ENCODE results near the gene SPTSSB.

The SPTSSB gene

DNA sequence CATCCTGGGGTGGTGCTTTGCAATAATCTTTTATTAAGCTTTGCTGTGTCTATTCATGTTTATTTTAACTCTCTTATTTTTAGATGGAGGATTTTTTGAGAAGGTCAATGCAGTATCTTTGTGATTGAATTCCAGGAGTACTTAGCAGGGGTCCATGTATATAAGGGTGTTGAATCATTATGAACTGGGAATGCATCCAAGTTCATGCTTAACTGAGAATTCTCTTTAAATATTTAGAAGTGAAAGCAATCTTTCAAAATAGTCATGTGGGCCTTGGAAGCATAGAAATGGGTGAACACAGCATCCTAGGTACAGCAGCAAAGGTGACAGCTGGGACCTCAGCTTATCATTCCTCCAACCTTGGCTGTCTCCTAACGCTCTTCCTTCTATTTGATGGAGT lies 27.3 kb downstream of the SPTSSB start:
- TF ChIP-seq, protein P1, sequence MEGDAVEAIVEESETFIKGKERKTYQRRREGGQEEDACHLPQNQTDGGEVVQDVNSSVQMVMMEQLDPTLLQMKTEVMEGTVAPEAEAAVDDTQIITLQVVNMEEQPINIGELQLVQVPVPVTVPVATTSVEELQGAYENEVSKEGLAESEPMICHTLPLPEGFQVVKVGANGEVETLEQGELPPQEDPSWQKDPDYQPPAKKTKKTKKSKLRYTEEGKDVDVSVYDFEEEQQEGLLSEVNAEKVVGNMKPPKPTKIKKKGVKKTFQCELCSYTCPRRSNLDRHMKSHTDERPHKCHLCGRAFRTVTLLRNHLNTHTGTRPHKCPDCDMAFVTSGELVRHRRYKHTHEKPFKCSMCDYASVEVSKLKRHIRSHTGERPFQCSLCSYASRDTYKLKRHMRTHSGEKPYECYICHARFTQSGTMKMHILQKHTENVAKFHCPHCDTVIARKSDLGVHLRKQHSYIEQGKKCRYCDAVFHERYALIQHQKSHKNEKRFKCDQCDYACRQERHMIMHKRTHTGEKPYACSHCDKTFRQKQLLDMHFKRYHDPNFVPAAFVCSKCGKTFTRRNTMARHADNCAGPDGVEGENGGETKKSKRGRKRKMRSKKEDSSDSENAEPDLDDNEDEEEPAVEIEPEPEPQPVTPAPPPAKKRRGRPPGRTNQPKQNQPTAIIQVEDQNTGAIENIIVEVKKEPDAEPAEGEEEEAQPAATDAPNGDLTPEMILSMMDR (IDR thresholded peaks at IDR 0.05): no peak
- Mint-ChIP-seq H3K36me3 (ENCODE audit: low read depth) (no peaks in the 10 kb centered on the region), H3K4me1 (peaks cover 10% of the 10 kb centered on the region), H3K27me3 (ENCODE audit: low read depth, poor library complexity) (peaks cover 50% of the 10 kb centered on the region), H3K9me3 (no peaks in the 10 kb centered on the region), H3K4me3 (no peak overlapping the region), H3K27ac (no peak overlapping the region)
- DNase-seq: no peak

DNA sequence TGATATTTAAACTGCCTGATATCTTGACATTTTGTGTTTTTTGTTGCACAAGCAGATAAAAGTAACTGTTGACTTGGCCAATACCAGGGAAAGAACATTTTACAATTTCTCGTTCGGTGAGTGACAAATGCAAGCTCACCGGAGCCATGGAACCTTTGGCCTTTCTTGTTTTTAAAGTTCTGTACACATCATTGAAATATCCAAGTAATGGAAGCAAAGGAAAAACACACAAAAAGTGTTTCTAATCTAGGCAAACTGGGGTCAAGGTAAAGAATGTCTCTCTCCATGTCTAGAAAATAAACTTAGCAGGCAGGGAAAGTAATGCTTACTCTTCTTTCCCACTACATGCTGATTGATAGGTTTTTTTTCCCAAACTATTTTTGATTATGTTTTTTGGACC lies 27.8 kb downstream of the SPTSSB start:
- Mint-ChIP-seq H3K4me3 (no peak overlapping the region), H3K27ac (no peak overlapping the region), H3K27me3 (ENCODE audit: low read depth, poor library complexity) (peaks cover 49% of the 10 kb centered on the region), H3K36me3 (ENCODE audit: low read depth) (no peaks in the 10 kb centered on the region), H3K4me1 (peaks cover 10% of the 10 kb centered on the region), H3K9me3 (no peaks in the 10 kb centered on the region)
- DNase-seq: no peak
- TF ChIP-seq, protein P1 (IDR thresholded peaks at IDR 0.05): no peak

DNA sequence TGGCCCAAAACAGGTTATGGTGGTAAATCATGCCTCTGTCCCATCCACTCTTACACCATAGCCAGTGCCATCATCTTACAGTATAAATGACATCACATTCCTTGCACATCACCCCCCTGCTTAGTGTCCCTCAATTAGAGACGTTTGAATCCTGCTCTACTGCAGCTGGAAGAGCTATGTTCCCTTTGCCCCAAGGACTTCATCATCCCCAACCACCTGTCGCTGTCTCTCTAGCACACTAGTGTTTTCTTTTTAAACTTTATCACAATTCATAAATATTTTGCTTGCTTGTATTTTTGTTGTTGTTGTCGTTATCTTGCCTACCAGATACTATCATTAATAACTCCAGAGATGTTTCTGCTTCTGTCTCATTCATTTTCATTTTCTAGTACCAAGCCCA lies 28.7 kb downstream of the SPTSSB start:
- H3K4me1 Mint-ChIP-seq: peaks cover 5% of the 10 kb centered on the region
- H3K27ac Mint-ChIP-seq: no peak overlapping the region
- DNase-seq: no peak
- no peak overlapping the region for H3K4me3 Mint-ChIP-seq
- H3K27me3 Mint-ChIP-seq (ENCODE audit: low read depth, poor library complexity): peaks cover 58% of the 10 kb centered on the region
- TF ChIP-seq, protein P1 (IDR thresholded peaks at IDR 0.05): no peak
- H3K36me3 Mint-ChIP-seq (ENCODE audit: low read depth): no peaks in the 10 kb centered on the region
- no peaks in the 10 kb centered on the region for H3K9me3 Mint-ChIP-seq

DNA sequence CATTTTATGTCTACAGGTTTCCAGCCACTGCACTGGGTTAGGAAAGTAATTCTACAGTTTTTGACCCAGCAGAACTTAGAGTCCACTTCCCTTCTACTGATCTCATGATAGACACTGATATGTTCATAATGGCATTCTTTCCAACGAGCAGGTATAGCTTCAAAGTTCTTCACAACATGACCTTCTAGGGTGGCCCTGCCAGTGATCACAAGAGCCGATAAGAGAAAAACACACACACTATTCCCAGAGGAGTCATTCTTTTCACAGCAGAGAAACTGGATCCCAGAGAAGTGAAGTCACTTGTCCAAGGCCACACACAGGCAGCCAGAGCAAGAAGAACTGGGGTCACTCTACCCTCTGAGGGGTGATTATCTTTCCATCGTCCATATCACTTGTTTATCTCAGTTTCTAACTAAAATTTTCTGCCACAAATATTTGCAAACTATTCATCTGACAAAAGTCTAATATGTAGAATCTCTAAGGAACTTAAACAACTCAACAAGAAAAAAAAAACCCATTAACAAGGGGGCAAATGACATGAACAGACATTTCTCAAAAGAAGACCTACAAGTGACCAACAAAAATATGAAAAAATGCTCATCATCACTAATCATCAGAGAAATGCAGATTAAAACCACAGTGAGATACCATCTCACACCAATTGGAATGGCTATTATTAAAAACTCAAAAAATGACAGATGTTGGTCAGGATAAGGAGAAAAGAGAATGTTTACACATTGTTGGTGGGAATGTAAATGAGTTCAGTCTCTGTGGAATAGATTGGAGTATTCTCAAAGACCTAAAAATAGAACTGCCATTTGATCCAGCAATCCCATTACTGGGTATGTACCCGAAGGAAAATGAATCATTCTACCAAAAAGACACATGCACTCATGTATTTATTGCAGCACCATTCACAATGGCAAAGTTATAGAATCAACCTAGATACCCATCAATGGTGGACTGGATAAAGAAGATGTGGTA lies 31.5 kb downstream of the SPTSSB start:
- peaks cover 11% of the 10 kb centered on the region for H3K4me1 Mint-ChIP-seq
- H3K27me3 Mint-ChIP-seq (ENCODE audit: low read depth, poor library complexity): peaks cover 67% of the 10 kb centered on the region
- H3K9me3 Mint-ChIP-seq: no peaks in the 10 kb centered on the region
- peak; percentile 15 for DNase-seq
- no peaks in the 10 kb centered on the region for H3K36me3 Mint-ChIP-seq (ENCODE audit: low read depth)
- no peak overlapping the region for H3K4me3 Mint-ChIP-seq
- TF ChIP-seq, protein P1 (IDR thresholded peaks at IDR 0.05): no peak
- H3K27ac Mint-ChIP-seq: no peak overlapping the region

- peaks cover 11% of the 10 kb centered on the region for H3K4me1 Mint-ChIP-seq
- no peaks in the 10 kb centered on the region for H3K9me3 Mint-ChIP-seq
- TF ChIP-seq, protein P1 (IDR thresholded peaks at IDR 0.05): no peak
- H3K4me3 Mint-ChIP-seq: no peak overlapping the region
- peaks cover 51% of the 10 kb centered on the region for H3K27me3 Mint-ChIP-seq (ENCODE audit: low read depth, poor library complexity)
- H3K36me3 Mint-ChIP-seq (ENCODE audit: low read depth): no peaks in the 10 kb centered on the region
- DNase-seq: no peak
- H3K27ac Mint-ChIP-seq: no peak overlapping the region
These were observed 34.0 kb downstream of the SPTSSB start for GRCh38 chr3:161337311-161337710.

GRCh38 chr3:161336661-161337060 lies 34.7 kb downstream of the SPTSSB start:
- no peak for DNase-seq
- Mint-ChIP-seq H3K9me3 (no peaks in the 10 kb centered on the region), H3K27me3 (ENCODE audit: low read depth, poor library complexity) (peaks cover 45% of the 10 kb centered on the region), H3K27ac (no peak overlapping the region), H3K4me3 (no peak overlapping the region), H3K36me3 (ENCODE audit: low read depth) (no peaks in the 10 kb centered on the region), H3K4me1 (peaks cover 11% of the 10 kb centered on the region)
- TF ChIP-seq, protein P1 (IDR thresholded peaks at IDR 0.05): no peak

All from nephron progenitor cell (in vitro differentiated cells).